Keratinocyte (primary cell): ENCODE results near the gene MFNG.

Experiments
- CTCF ChIP-seq, 3 experiments: IDR thresholded peaks in 1 of 3; conservative IDR thresholded peaks in 1 of 3; optimal IDR thresholded peaks in 1 of 3; 2 replicates in 2 of 3; 3 replicates in 1 of 3; pipeline versions ENCODE3 to v1.5.1; 2011; ENCODE audit warnings: low read length in 3 of 3, mild to moderate bottlenecking in 3 of 3, moderate library complexity in 2 of 3, control low read depth in 1 of 3, inconsistent platforms in 1 of 3; ENCODE audit not compliant: insufficient read depth in 2 of 3; ENCODE audit errors: extremely low read depth in 1 of 3
- EZH2 ChIP-seq: IDR thresholded peaks from one replicate; pipeline ENCODE4 v1.6.1; 2012; ENCODE audit warnings: inconsistent platforms, mild to moderate bottlenecking, low read length, moderate library complexity

- TF ChIP-seq CTCF (optimal IDR thresholded peaks at IDR 0.05 in 1 of 3, IDR thresholded peaks at IDR 0.05 in 1 of 3, conservative IDR thresholded peaks at IDR 0.05 in 1 of 3; ENCODE audit: extremely low read depth in 1 of 3, insufficient read depth in 2 of 3, low read length in 3 of 3) (no peak), EZH2 (no peak)
Observed at GRCh38 chr22:37425369-37425768, 60.8 kb downstream of the MFNG start.
